ENCODE measurements around the gene TWIST2. TPM values are rescaled to one million over a fixed set of nuclear protein-coding genes. Genes with fewer than 3 reads are reported as not detected.

TWIST2 gene
- total RNA-seq, 1 donor from 2014 or later, result 8.4 TPM

- Histone ChIP-seq H3K27ac (no peak overlapping the region), H3K9me3 (no peaks in the 10 kb centered on the region), H3K27me3 (ENCODE audit: low read depth) (peaks cover 3% of the 10 kb centered on the region), H3K4me3 (no peak overlapping the region), H3K4me1 (no peaks in the 10 kb centered on the region), H3K36me3 (no peaks in the 10 kb centered on the region)
- DNase-seq (no peak), ATAC-seq (no peak)
- no peak for TF ChIP-seq CTCF (IDR thresholded peaks at IDR 0.05)
- intact Hi-C loops (cut with DNase I), result no loop called here
Measured at GRCh38 chr2:238890131-238890530, 42.2 kb downstream of the TWIST2 start.

GRCh38 chr2:238890618-238891456, 43.0 kb downstream of the TWIST2 start:
- no peak for TF ChIP-seq CTCF (IDR thresholded peaks at IDR 0.05)
- no peak overlapping the region for H3K4me3 ChIP-seq
- H3K4me1 ChIP-seq, result no peaks in the 10 kb centered on the region
- no peaks in the 10 kb centered on the region for H3K36me3 ChIP-seq
- no peaks in the 10 kb centered on the region for H3K9me3 ChIP-seq
- no peaks in the 10 kb centered on the region for H3K27me3 ChIP-seq (ENCODE audit: low read depth)
- no peak overlapping the region for H3K27ac ChIP-seq
- intact Hi-C loops (cut with DNase I), result no loop called here
- ATAC-seq (no peak), DNase-seq (no peak)

- no peak for TF ChIP-seq CTCF (IDR thresholded peaks at IDR 0.05)
- Histone ChIP-seq H3K9me3 (no peaks in the 10 kb centered on the region), H3K27me3 (ENCODE audit: low read depth) (no peaks in the 10 kb centered on the region), H3K4me3 (no peak overlapping the region), H3K4me1 (no peaks in the 10 kb centered on the region), H3K27ac (no peak overlapping the region), H3K36me3 (no peaks in the 10 kb centered on the region)
- DNase-seq, result no peak
- intact Hi-C loops (cut with DNase I), result no loop called here
- ATAC-seq, result no peak
Measured at GRCh38 chr2:238891457-238892203, 43.7 kb downstream of the TWIST2 start.

- no peaks in the 10 kb centered on the region for H3K36me3 ChIP-seq
- H3K27ac ChIP-seq, result no peak overlapping the region
- intact Hi-C loops (cut with DNase I), result no loop called here
- H3K9me3 ChIP-seq, result no peaks in the 10 kb centered on the region
- H3K27me3 ChIP-seq (ENCODE audit: low read depth), result no peaks in the 10 kb centered on the region
- ATAC-seq (no peak), DNase-seq (no peak)
- H3K4me1 ChIP-seq, result no peaks in the 10 kb centered on the region
- H3K4me3 ChIP-seq, result no peak overlapping the region
- no peak for TF ChIP-seq CTCF (IDR thresholded peaks at IDR 0.05)
Measured at GRCh38 chr2:238892204-238892500, 44.3 kb downstream of the TWIST2 start.

- intact Hi-C loops (cut with DNase I), result no loop called here
- TF ChIP-seq CTCF (IDR thresholded peaks at IDR 0.05), result no peak
- DNase-seq, result no peak
- H3K4me3 ChIP-seq, result no peak overlapping the region
- H3K27me3 ChIP-seq (ENCODE audit: low read depth), result no peaks in the 10 kb centered on the region
- H3K9me3 ChIP-seq, result no peaks in the 10 kb centered on the region
- H3K27ac ChIP-seq, result no peak overlapping the region
- ATAC-seq, result peak in 1 of 2 donors; percentile 44
- H3K36me3 ChIP-seq, result no peaks in the 10 kb centered on the region
- H3K4me1 ChIP-seq, result no peaks in the 10 kb centered on the region
Measured at GRCh38 chr2:238892796-238893195, 44.9 kb downstream of the TWIST2 start.
